Endothelial cell (in vitro differentiated cells): ENCODE measurements around the gene NEUROD2. TPM values are rescaled to one million over a fixed set of nuclear protein-coding genes. Genes with fewer than 3 reads are reported as not detected.

Experiments used
- DNase-seq: peaks from one replicate; pipeline ENCODE4 v3.0.0; 2021; ENCODE audit warnings: low spot score
- H3K27ac Mint-ChIP-seq: one replicate; pipeline ENCODE4 v1.8.0; 2021; ENCODE audit warnings: mixed read lengths, inconsistent platforms; ENCODE audit not compliant: unreplicated experiment
- H3K27me3 Mint-ChIP-seq: one replicate; pipeline ENCODE4 v1.8.0; 2021; ENCODE audit warnings: mild to moderate bottlenecking, moderate library complexity, mixed read lengths, inconsistent platforms; ENCODE audit not compliant: unreplicated experiment
- H3K36me3 Mint-ChIP-seq: one replicate; pipeline ENCODE4 v1.8.0; 2021; ENCODE audit warnings: mild to moderate bottlenecking, low read depth, mixed read lengths, inconsistent platforms; ENCODE audit not compliant: unreplicated experiment
- H3K4me1 Mint-ChIP-seq: one replicate; pipeline ENCODE4 v1.8.0; 2021; ENCODE audit warnings: mild to moderate bottlenecking, mixed read lengths, inconsistent platforms; ENCODE audit not compliant: unreplicated experiment
- H3K4me3 Mint-ChIP-seq: one replicate; pipeline ENCODE4 v1.8.0; 2021; ENCODE audit warnings: mild to moderate bottlenecking, mixed read lengths, inconsistent platforms; ENCODE audit not compliant: unreplicated experiment
- H3K9me3 Mint-ChIP-seq: one replicate; pipeline ENCODE4 v1.8.0; 2021; ENCODE audit warnings: mixed read lengths, inconsistent platforms; ENCODE audit not compliant: unreplicated experiment
- CTCF ChIP-seq: fragments of 200-600 bp; sonication (generic); IDR thresholded peaks from one replicate; pipeline ENCODE4 v1.5.0; 2021; ENCODE audit warnings: antibody characterized with exemption; ENCODE audit not compliant: unreplicated experiment
- long read RNA-seq: library from polyadenylated mRNA; unstranded; transcript quantifications from one replicate; pipeline ENCODE4 v2.0.0, GENCODE V29; 2020; ENCODE audit not compliant: unreplicated experiment
- total RNA-seq: library from RNA; stranded (reverse); fragmentation: NEBNext Ultra II Directional; extraction: Animal tissue kit (Norgen Biotek cat#: 25700); gene quantifications from one replicate; pipeline ENCODE4 v1.2.1, GENCODE V29; 2021; ENCODE audit not compliant: unreplicated experiment

NEUROD2 gene
- not detected for total RNA-seq
- long read RNA-seq = 0 reads

- Mint-ChIP-seq H3K4me1 (no peaks in the 10 kb centered on the region), H3K27me3 (peaks cover 20% of the 10 kb centered on the region), H3K4me3 (no peak within 1 kb of the TSS), H3K36me3 (peaks cover 3% of the 10 kb centered on the region), H3K27ac (no peak within 1 kb of the TSS), H3K9me3 (no peaks in the 10 kb centered on the region)
- no peak for DNase-seq
- TF ChIP-seq CTCF = no peak
Measured at GRCh38 chr17:39607851-39608130, at the start of gene NEUROD2. TSS of gene NEUROD2 (minus strand) at chr17:39607920. CDS start at chr17:39606599, 1,321 bp downstream.

- no peak for DNase-seq
- H3K27ac Mint-ChIP-seq = peak overlapping the region; percentile 18
- H3K27me3 Mint-ChIP-seq = peaks cover 7% of the 10 kb centered on the region
- H3K4me1 Mint-ChIP-seq = peaks cover 27% of the 10 kb centered on the region
- peak overlapping the region; percentile 62 for H3K4me3 Mint-ChIP-seq
- H3K9me3 Mint-ChIP-seq = no peaks in the 10 kb centered on the region
- peaks cover 7% of the 10 kb centered on the region for H3K36me3 Mint-ChIP-seq
- TF ChIP-seq CTCF = no peak
Measured at GRCh38 chr17:39655105-39655504, 47.4 kb upstream of the NEUROD2 start.

- peak; percentile 83 for DNase-seq
- no peak overlapping the region for H3K27ac Mint-ChIP-seq
- H3K4me1 Mint-ChIP-seq = peaks cover 29% of the 10 kb centered on the region
- peaks cover 7% of the 10 kb centered on the region for H3K27me3 Mint-ChIP-seq
- peaks cover 9% of the 10 kb centered on the region for H3K36me3 Mint-ChIP-seq
- peak; percentile 74 for TF ChIP-seq CTCF
- no peaks in the 10 kb centered on the region for H3K9me3 Mint-ChIP-seq
- peak overlapping the region; percentile 56 for H3K4me3 Mint-ChIP-seq
Measured at GRCh38 chr17:39653662-39654331, 46.1 kb upstream of the NEUROD2 start.

DNA sequence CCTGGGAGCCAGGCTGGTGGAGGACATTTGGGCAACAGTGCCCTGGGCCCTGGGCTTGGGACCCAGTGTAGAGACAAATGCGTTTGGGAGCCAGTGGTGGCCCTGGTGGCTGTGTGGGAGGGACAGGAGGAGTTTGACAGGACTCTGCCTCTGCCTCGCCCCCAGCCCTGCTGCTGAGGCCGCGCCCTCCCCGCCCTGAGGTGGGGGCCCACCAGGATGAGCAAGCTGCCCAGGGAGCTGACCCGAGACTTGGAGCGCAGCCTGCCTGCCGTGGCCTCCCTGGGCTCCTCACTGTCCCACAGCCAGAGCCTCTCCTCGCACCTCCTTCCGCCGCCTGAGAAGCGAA lies 45.6 kb upstream of the NEUROD2 start:
- peaks cover 29% of the 10 kb centered on the region for H3K4me1 Mint-ChIP-seq
- no peak overlapping the region for H3K4me3 Mint-ChIP-seq
- peaks cover 9% of the 10 kb centered on the region for H3K36me3 Mint-ChIP-seq
- TF ChIP-seq CTCF = no peak
- no peak overlapping the region for H3K27ac Mint-ChIP-seq
- H3K9me3 Mint-ChIP-seq = no peaks in the 10 kb centered on the region
- peaks cover 7% of the 10 kb centered on the region for H3K27me3 Mint-ChIP-seq
- DNase-seq = no peak

- no peaks in the 10 kb centered on the region for H3K9me3 Mint-ChIP-seq
- peaks cover 29% of the 10 kb centered on the region for H3K4me1 Mint-ChIP-seq
- no peak for TF ChIP-seq CTCF
- peaks cover 7% of the 10 kb centered on the region for H3K27me3 Mint-ChIP-seq
- peaks cover 9% of the 10 kb centered on the region for H3K36me3 Mint-ChIP-seq
- DNase-seq = no peak
- peak overlapping the region; percentile 73 for H3K4me3 Mint-ChIP-seq
- H3K27ac Mint-ChIP-seq = peak overlapping the region; percentile 82
Measured at GRCh38 chr17:39652587-39653315, 45.0 kb upstream of the NEUROD2 start.
